Mucosa of descending colon (tissue), 3 donors: Measurements from ENCODE around the gene LAPTM4A. TPM values are rescaled to one million over a fixed set of nuclear protein-coding genes. Genes with fewer than 3 reads are reported as not detected.

ENCODE experiments used
- ATAC-seq: fragments of 200-7000 bp; cut with Tn5 transposase; one replicate; pipeline ENCODE4 v1.9.1; 2020; ENCODE audit warnings: mild to moderate bottlenecking, moderate library complexity
- DNase-seq, 3 donors: peaks; one replicate each; pipeline ENCODE4 v3.0.0-alpha.2; 2020
- H3K36me3 ChIP-seq: fragments of 200-600 bp; one replicate; pipeline ENCODE4 v1.8.0; 2021; ENCODE audit warnings: low read depth, mild to moderate bottlenecking
- H3K4me1 ChIP-seq: fragments of 200-600 bp; one replicate; pipeline ENCODE4 v1.8.0; 2021; ENCODE audit warnings: low read depth, mild to moderate bottlenecking
- H3K4me3 ChIP-seq: fragments of 200-600 bp; one replicate; pipeline ENCODE4 v1.8.0; 2021; ENCODE audit warnings: mild to moderate bottlenecking
- H3K9me3 ChIP-seq: fragments of 200-600 bp; one replicate; pipeline ENCODE4 v1.8.0; 2021; ENCODE audit warnings: mild to moderate bottlenecking
- intact Hi-C, 2 donors: fragments of 100-400 bp; cut with DNase I in 1 of 2; cut with micrococcal nuclease in 1 of 2; formaldehyde crosslinking; loops; one replicate each; pipeline versions ENCODE4 v1.11.0 to v1.11.1; 2022; cut with DNase I, micrococcal nuclease
- total RNA-seq, 3 donors: library from RNA; stranded (reverse); fragmentation: NEBNext Ultra II Directional in 2 of 3; extraction: Animal tissue kit (Norgen Biotek cat#: 25700) in 2 of 3; gene quantifications; one replicate each; pipeline versions ENCODE4 v1.2.1 to v1.2.4, GENCODE V29; 2021 to 2023
- TF ChIP-seq, protein P1 (sequence below): fragments of 200-600 bp; IDR thresholded peaks from one replicate; pipeline ENCODE4 v1.8.0; 2022; ENCODE audit warnings: antibody characterized with exemption, mild to moderate bottlenecking
- donor health status: DM: no; HTN: no; CAD: no; lungs with moderate emphysema.
- donor health status: DM: no; HTN: no; CAD: no.
- donor health status: DM: no; HTN: yes; CAD: no.

LAPTM4A gene
- total RNA-seq, 3 donors from 2014 or later, result 160 to 210 (median 181) TPM

- intact Hi-C loops, result no loop called here
- TF ChIP-seq, protein P1, sequence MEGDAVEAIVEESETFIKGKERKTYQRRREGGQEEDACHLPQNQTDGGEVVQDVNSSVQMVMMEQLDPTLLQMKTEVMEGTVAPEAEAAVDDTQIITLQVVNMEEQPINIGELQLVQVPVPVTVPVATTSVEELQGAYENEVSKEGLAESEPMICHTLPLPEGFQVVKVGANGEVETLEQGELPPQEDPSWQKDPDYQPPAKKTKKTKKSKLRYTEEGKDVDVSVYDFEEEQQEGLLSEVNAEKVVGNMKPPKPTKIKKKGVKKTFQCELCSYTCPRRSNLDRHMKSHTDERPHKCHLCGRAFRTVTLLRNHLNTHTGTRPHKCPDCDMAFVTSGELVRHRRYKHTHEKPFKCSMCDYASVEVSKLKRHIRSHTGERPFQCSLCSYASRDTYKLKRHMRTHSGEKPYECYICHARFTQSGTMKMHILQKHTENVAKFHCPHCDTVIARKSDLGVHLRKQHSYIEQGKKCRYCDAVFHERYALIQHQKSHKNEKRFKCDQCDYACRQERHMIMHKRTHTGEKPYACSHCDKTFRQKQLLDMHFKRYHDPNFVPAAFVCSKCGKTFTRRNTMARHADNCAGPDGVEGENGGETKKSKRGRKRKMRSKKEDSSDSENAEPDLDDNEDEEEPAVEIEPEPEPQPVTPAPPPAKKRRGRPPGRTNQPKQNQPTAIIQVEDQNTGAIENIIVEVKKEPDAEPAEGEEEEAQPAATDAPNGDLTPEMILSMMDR, result no peak
- Histone ChIP-seq H3K36me3 (no peaks in the 10 kb centered on the region), H3K4me3 (no peak overlapping the region), H3K9me3 (no peaks in the 10 kb centered on the region), H3K4me1 (no peaks in the 10 kb centered on the region)
- no peak for DNase-seq
- no peak for ATAC-seq
Observed at GRCh38 chr2:20073460-20073859, 22.0 kb upstream of the LAPTM4A start.

GRCh38 chr2:20072436-20073158, 21.2 kb upstream of the LAPTM4A start:
- Histone ChIP-seq H3K4me3 (no peak overlapping the region), H3K9me3 (no peaks in the 10 kb centered on the region), H3K36me3 (no peaks in the 10 kb centered on the region), H3K4me1 (no peaks in the 10 kb centered on the region)
- no peak for ATAC-seq
- TF ChIP-seq, protein P1, result no peak
- no peak for DNase-seq
- intact Hi-C loops, result no loop called here

DNA sequence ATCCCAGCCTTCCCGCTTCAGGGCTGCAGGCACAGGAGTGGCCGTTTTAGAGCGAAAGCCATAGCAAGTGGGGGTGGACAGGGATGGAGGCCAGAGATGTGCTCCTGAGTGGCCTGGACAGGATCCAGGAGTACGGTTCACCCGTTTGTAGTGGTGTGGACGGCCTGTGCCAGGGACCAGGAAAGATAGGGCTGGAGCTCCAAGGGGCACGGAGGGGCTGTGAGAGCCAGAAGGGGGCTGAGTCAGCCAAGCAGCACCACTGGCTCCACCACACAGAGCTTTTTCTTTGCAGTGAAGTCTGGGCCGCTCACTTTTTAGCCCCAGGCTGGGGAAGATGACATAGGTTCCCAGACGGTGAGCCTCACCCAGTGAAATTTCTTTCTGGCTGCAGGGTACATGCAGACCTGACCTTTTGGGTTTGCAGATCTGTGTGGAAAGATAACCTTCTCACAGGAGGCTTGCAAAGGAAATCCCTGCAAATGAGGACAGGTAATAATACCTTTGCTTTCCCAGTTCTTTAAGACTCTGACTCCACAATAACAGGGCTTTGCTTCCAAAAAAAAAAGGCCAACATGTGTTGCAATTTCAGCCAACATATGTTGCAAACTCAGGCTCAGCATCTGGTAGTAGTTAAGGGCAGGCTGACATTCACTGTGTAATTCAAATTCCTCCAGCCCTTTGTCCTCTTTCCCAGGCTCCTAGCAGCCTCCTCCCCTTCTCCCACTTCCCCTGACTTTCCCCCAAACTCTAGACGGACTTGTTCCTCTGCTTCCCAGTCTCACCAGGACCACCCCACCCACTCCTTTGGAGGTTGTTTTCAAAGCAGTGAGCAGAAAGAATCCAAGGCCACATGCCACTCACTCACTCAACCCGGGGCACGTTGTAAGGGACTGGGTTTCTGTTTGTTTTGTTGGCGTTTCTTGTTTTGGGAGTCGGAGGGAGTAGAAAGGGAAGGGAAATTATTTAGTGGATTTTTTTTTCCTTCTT, 20.3 kb upstream of the LAPTM4A start:
- Histone ChIP-seq H3K36me3 (no peaks in the 10 kb centered on the region), H3K4me1 (peaks cover 2% of the 10 kb centered on the region), H3K4me3 (no peak overlapping the region), H3K9me3 (no peaks in the 10 kb centered on the region)
- ATAC-seq (peak; percentile 59), DNase-seq (no peak)
- intact Hi-C loops, result no loop called here
- TF ChIP-seq, protein P1, result no peak

DNA sequence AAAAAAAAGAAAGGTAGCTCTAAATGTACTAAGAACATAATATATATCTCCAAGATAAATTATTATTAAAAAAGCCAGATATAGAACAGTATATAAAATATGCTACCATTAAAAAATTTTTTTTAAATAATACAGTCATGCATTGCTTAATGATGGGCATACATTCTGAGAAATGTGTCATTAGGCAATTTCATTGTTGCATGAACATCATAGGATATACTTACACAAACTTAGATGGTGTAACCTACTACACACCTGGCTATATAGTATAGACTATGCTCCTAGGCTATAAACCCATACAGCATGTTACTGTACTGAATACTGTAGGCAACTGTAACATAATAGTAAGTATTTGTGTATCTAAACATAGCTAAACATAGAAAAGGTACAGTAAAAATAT, 18.3 kb upstream of the LAPTM4A start:
- intact Hi-C loops, result no loop called here
- Histone ChIP-seq H3K36me3 (no peaks in the 10 kb centered on the region), H3K4me3 (no peak overlapping the region), H3K4me1 (peaks cover 14% of the 10 kb centered on the region), H3K9me3 (no peaks in the 10 kb centered on the region)
- ATAC-seq (no peak), DNase-seq (no peak)
- TF ChIP-seq, protein P1, result no peak

GRCh38 chr2:20067992-20068584, 16.7 kb upstream of the LAPTM4A start:
- DNase-seq (no peak), ATAC-seq (no peak)
- intact Hi-C loops, result no loop called here
- TF ChIP-seq, protein P1, result no peak
- H3K9me3 ChIP-seq, result no peaks in the 10 kb centered on the region
- H3K4me1 ChIP-seq, result peaks cover 14% of the 10 kb centered on the region
- H3K36me3 ChIP-seq, result no peaks in the 10 kb centered on the region
- H3K4me3 ChIP-seq, result no peak overlapping the region
